HFFc6 (cell line): ENCODE results near the gene ZFP90. TPM values are rescaled to one million over a fixed set of nuclear protein-coding genes. Genes with fewer than 3 reads are reported as not detected.

Experiments used
- DNase-seq: peaks from one replicate; pipeline ENCODE4 v3.0.0-alpha.2; 2018
- H3K27ac Mint-ChIP-seq: 2 replicates; pipeline ENCODE4 v1.8.0; 2020; ENCODE audit warnings: mild to moderate bottlenecking, mixed read lengths
- H3K27me3 Mint-ChIP-seq: 2 replicates; pipeline ENCODE4 v1.8.0; 2021; ENCODE audit warnings: mild to moderate bottlenecking, moderate library complexity, mixed read lengths; ENCODE audit not compliant: insufficient read depth
- H3K36me3 Mint-ChIP-seq: 2 replicates; pipeline ENCODE4 v1.8.0; 2021; ENCODE audit warnings: low read depth, mixed read lengths
- H3K4me1 Mint-ChIP-seq: 2 replicates; pipeline ENCODE4 v1.8.0; 2020; ENCODE audit warnings: low read depth, mixed read lengths
- H3K4me3 Mint-ChIP-seq: 2 replicates; pipeline ENCODE4 v1.8.0; 2020; ENCODE audit warnings: mild to moderate bottlenecking, moderate library complexity, mixed read lengths
- H3K9me3 Mint-ChIP-seq: 2 replicates; pipeline ENCODE4 v1.8.0; 2020; ENCODE audit warnings: mild to moderate bottlenecking, mixed read lengths
- CTCF ChIP-seq: fragments of 200-600 bp; sonication (generic); IDR thresholded peaks from 2 replicates; pipeline ENCODE4 v1.5.0; 2021; ENCODE audit warnings: antibody characterized with exemption, mild to moderate bottlenecking
- long read RNA-seq: library from polyadenylated mRNA; unstranded; transcript quantifications from one replicate; pipeline ENCODE4 v2.0.0, GENCODE V29; 2019
- total RNA-seq, 6 experiments: library from RNA; stranded (reverse); fragmentation: NEBNext Ultra II Directional; extraction: Animal tissue kit (Norgen Biotek cat#: 25700); gene quantifications; 2 replicates in 1 of 6; 3 replicates in 5 of 6; pipeline ENCODE4 v1.2.3, GENCODE V29; 2021

Gene ZFP90
- total RNA-seq: 10 to 100 TPM; 13.3 to 17.0 (median 13.9) TPM
- long read RNA-seq, full-length matches to known transcripts: 3 of 5 reads
- long read RNA-seq, partial matches to known transcripts: 0 of 5 reads
- long read RNA-seq, other reads (novel, unspliced or antisense): 2 of 5 reads

GRCh38 chr16:68538880-68539701 is at the start of gene ZFP90:
Gene ZFP90 (plus strand): TSS chr16:68539291. CDS start chr16:68539793, 502 bp downstream.
- H3K4me3 Mint-ChIP-seq: peak within 1 kb of the TSS; percentile 88
- H3K4me1 Mint-ChIP-seq: peaks cover 13% of the 10 kb centered on the region
- DNase-seq: peak; percentile 60
- peaks cover 33% of the 10 kb centered on the region for H3K9me3 Mint-ChIP-seq
- peaks cover 3% of the 10 kb centered on the region for H3K27me3 Mint-ChIP-seq
- peak within 1 kb of the TSS; percentile 81 for H3K27ac Mint-ChIP-seq
- no peak for TF ChIP-seq CTCF
- peaks cover 42% of the 10 kb centered on the region for H3K36me3 Mint-ChIP-seq

- no peak overlapping the region for H3K27ac Mint-ChIP-seq
Measured at GRCh38 chr16:68490358-68490757, 48.7 kb upstream of the ZFP90 start.

DNA sequence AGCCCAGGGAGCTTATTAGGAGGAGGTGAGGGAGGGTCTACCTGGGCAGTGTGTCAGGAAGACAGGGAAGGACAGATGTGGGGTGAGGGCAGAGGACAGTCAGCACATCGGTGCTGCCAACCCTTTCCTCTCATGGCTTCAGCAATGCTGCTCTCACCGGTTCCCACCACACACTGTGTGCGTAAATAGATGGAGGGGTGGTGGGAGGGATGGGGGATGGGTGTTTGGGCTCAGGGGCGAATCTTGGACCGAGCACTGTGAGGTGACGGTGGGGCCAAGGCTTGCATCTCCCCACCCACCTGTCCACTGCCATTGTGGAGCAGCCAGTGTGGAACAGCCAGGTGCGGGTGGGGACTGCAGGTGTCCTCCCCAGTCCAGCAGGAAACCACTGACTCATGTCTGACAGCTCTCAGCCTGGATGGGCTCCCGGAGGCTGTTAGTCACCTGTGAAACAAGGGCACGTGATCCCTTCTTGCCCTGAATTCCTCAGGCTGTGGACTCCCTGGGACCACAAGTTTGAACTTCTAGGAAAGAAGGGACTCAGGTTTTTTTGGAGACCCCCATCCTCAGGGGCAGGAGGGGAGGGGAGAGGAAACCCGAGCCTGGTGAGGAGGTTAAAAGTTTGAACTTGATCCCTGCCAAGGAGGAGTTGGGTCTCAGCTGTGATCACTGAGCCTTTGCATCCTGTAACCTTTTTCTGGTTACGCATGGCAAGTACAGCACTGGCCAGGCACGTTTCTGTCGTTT is 48.1 kb upstream of the ZFP90 start:
- TF ChIP-seq CTCF: no peak
- H3K4me1 Mint-ChIP-seq: peaks cover 30% of the 10 kb centered on the region
- H3K27me3 Mint-ChIP-seq: peaks cover 19% of the 10 kb centered on the region
- H3K36me3 Mint-ChIP-seq: peaks cover 12% of the 10 kb centered on the region; the same call in 1 of the 2 replicates
- no peak overlapping the region for H3K27ac Mint-ChIP-seq
- peaks cover 11% of the 10 kb centered on the region for H3K9me3 Mint-ChIP-seq
- H3K4me3 Mint-ChIP-seq: no peak overlapping the region
- DNase-seq: peak; percentile 55

More at GRCh38 chr16:68490358-68490757, 48.7 kb upstream of the ZFP90 start:
- peaks cover 16% of the 10 kb centered on the region for H3K27me3 Mint-ChIP-seq
- no peak overlapping the region for H3K4me3 Mint-ChIP-seq
- DNase-seq: no peak
- H3K36me3 Mint-ChIP-seq: peaks cover 12% of the 10 kb centered on the region; the same call in 1 of the 2 replicates
- peaks cover 26% of the 10 kb centered on the region for H3K4me1 Mint-ChIP-seq
- TF ChIP-seq CTCF: no peak
- peaks cover 11% of the 10 kb centered on the region for H3K9me3 Mint-ChIP-seq

DNA sequence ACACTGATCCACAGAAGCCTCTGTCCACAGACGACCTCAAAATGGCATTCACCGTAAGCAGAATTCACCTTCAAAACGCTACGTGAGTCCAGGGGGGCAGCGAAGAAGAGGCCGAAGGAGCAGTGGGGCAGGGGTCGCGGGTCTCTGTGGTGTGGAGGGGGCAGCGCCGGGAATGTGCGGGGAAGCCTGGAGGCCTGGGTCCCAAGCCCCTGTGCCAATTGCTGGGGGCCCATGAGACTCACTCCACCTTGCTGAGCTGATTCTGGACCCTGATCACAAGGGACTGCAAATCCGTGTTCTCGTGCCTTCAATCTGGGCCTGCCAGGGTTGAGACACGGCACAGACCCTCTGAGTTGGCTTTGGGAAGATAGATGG is 47.5 kb upstream of the ZFP90 start:
- H3K36me3 Mint-ChIP-seq: peaks cover 12% of the 10 kb centered on the region; the same call in 1 of the 2 replicates
- H3K4me1 Mint-ChIP-seq: peaks cover 32% of the 10 kb centered on the region
- TF ChIP-seq CTCF: no peak
- H3K27me3 Mint-ChIP-seq: peaks cover 19% of the 10 kb centered on the region
- no peak overlapping the region for H3K27ac Mint-ChIP-seq
- H3K9me3 Mint-ChIP-seq: peaks cover 11% of the 10 kb centered on the region
- H3K4me3 Mint-ChIP-seq: no peak overlapping the region
- no peak for DNase-seq

- H3K27ac Mint-ChIP-seq: no peak overlapping the region
- peaks cover 12% of the 10 kb centered on the region; the same call in 1 of the 2 replicates for H3K36me3 Mint-ChIP-seq
- H3K4me1 Mint-ChIP-seq: peaks cover 29% of the 10 kb centered on the region
- no peak for DNase-seq
- peaks cover 11% of the 10 kb centered on the region for H3K9me3 Mint-ChIP-seq
- TF ChIP-seq CTCF: no peak
- peaks cover 15% of the 10 kb centered on the region for H3K27me3 Mint-ChIP-seq
- no peak overlapping the region for H3K4me3 Mint-ChIP-seq
Measured at GRCh38 chr16:68492151-68492542, 46.9 kb upstream of the ZFP90 start.
